Natural killer cell treated with Interleukin-12 subunit alpha and Interleukin-12 subunit beta and Interleukin-15 and Interleukin-18, amount 100 ng/mL, for 72 hours (primary cell): ENCODE measurements around the gene CSNK1A1L. TPM values are rescaled to one million over a fixed set of nuclear protein-coding genes. Genes with fewer than 3 reads are reported as not detected.
A peak's percentile ranks its signal among the peaks of the same experiment; 100 is the strongest.

Experiments
- ATAC-seq, 2 donors: fragments of 150-1000 bp; cut with Tn5 transposase in 1 of 2; sonication (Bioruptor Pico), chemical (Tn5 transposase) in 1 of 2; 2 replicates each; pipeline ENCODE4 v1.10.0; 2021
- DNase-seq: peaks from one replicate; pipeline ENCODE4 v3.0.0; 2022; ENCODE audit warnings: low spot score
- H3K27ac Mint-ChIP-seq, 2 donors: 1 replicate in 1 of 2; 2 replicates in 1 of 2; pipeline ENCODE4 v1.8.0; 2022; ENCODE audit warnings: mixed read lengths in 2 of 2, mild to moderate bottlenecking in 1 of 2, moderate library complexity in 1 of 2
- H3K27me3 Mint-ChIP-seq, 2 donors: 1 replicate in 1 of 2; 2 replicates in 1 of 2; pipeline ENCODE4 v1.8.0; 2022; ENCODE audit warnings: mixed read lengths in 2 of 2
- H3K36me3 Mint-ChIP-seq: one replicate; pipeline ENCODE4 v1.8.0; 2022; ENCODE audit warnings: mixed read lengths
- H3K4me1 Mint-ChIP-seq, 2 donors: 1 replicate in 1 of 2; 2 replicates in 1 of 2; pipeline ENCODE4 v1.8.0; 2022; ENCODE audit warnings: low read depth in 2 of 2, mixed read lengths in 2 of 2, mild to moderate bottlenecking in 1 of 2
- H3K4me3 Mint-ChIP-seq: one replicate; pipeline ENCODE4 v1.8.0; 2022; ENCODE audit warnings: mixed read lengths
- H3K9me3 Mint-ChIP-seq: 2 replicates; pipeline ENCODE4 v1.8.0; 2022; ENCODE audit warnings: mixed read lengths
- total RNA-seq, 2 donors: library from RNA; stranded (reverse); gene quantifications; one replicate each; pipeline ENCODE4 v1.2.3, GENCODE V29; 2022

The CSNK1A1L gene
- total RNA-seq, 2 donors from 2014 or later: not detected

DNA sequence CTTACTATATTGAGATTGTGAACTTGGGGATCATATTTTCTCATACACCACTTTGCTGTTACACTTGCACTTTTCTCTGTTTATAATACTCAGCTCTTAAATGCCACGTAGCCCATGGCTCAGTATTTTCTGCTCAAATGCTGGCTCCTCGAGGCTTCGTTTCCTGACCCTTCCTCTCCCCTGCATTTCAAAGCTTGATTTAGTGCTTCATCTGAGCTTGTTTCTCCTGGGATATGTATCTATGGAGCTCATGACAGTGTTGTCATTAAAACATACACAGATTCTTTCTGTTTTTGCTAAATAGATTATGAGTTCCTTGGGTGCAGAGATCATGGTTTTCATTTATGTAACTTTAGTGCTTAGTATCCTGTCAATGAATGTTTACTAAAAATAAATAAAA lies 11.4 kb downstream of the CSNK1A1L start:
- Mint-ChIP-seq H3K4me1 (no peaks in the 10 kb centered on the region), H3K27ac (no peak overlapping the region), H3K27me3 (peaks cover 12 to 29% of the 10 kb centered on the region in 2 donors), H3K9me3 (no peaks in the 10 kb centered on the region), H3K36me3 (no peaks in the 10 kb centered on the region), H3K4me3 (no peak overlapping the region)
- ATAC-seq: no peak
- no peak for DNase-seq

- ATAC-seq (no peak), DNase-seq (no peak)
- Mint-ChIP-seq H3K36me3 (no peaks in the 10 kb centered on the region), H3K4me1 (no peaks in the 10 kb centered on the region), H3K27me3 (peaks cover 12 to 33% of the 10 kb centered on the region in 2 donors), H3K4me3 (no peak overlapping the region), H3K9me3 (no peaks in the 10 kb centered on the region), H3K27ac (no peak overlapping the region)
Observed at GRCh38 chr13:37091835-37092234, 13.6 kb downstream of the CSNK1A1L start.

- no peak overlapping the region for H3K4me3 Mint-ChIP-seq
- peak; percentile 17 to 60 for ATAC-seq
- H3K4me1 Mint-ChIP-seq: no peaks in the 10 kb centered on the region
- peaks cover 15 to 33% of the 10 kb centered on the region in 2 donors for H3K27me3 Mint-ChIP-seq
- no peak for DNase-seq
- H3K9me3 Mint-ChIP-seq: no peaks in the 10 kb centered on the region
- H3K27ac Mint-ChIP-seq: no peak overlapping the region
- H3K36me3 Mint-ChIP-seq: no peaks in the 10 kb centered on the region
Observed at GRCh38 chr13:37090912-37091311, 14.6 kb downstream of the CSNK1A1L start.

DNA sequence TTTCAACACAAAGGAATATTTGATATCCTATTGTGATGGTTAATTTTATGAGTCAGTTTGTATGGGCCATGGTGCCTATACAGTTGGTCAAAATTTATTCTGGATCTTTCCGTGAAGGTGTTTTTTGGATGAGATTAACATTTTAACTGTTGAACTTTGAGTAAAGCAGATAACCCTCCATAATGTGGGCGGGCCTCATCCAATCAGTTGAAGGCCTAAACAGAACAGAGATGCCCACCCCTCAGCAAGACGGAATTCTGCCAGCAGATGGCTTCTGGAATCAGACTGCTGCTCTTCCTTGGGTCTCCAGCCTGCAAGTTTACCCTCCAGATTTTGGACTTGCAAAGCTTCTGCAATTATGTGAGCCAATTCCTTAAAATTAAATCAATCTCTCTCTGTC lies 16.0 kb downstream of the CSNK1A1L start:
- no peak overlapping the region for H3K27ac Mint-ChIP-seq
- ATAC-seq (no peak), DNase-seq (no peak)
- peaks cover 15 to 33% of the 10 kb centered on the region in 2 donors for H3K27me3 Mint-ChIP-seq
- H3K4me3 Mint-ChIP-seq: no peak overlapping the region
- no peaks in the 10 kb centered on the region for H3K9me3 Mint-ChIP-seq
- no peaks in the 10 kb centered on the region for H3K4me1 Mint-ChIP-seq
- no peaks in the 10 kb centered on the region for H3K36me3 Mint-ChIP-seq

DNA sequence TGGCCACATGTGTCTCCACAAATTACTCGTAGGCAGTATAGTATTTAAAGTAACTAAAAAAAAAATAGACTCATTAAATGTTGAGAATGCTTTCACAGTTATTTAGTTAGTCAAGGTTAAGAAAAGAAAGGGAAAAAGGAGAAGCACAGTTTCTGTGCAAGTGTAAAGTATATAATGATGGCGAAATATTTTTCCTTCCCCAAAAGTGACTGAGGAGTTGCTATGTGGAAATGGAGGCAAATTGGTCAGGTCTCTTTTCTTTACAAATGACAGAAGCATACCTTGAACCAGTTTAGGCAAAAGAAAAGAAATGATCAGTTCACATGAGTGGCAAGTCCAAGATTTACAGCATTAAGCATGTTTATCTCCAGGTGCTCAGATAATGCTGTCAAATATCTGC lies 18.0 kb downstream of the CSNK1A1L start:
- H3K27ac Mint-ChIP-seq: no peak overlapping the region

GRCh38 chr13:37085606-37086005 lies 19.9 kb downstream of the CSNK1A1L start:
- peaks cover 22 to 45% of the 10 kb centered on the region in 2 donors for H3K27me3 Mint-ChIP-seq
- no peaks in the 10 kb centered on the region for H3K36me3 Mint-ChIP-seq
- H3K4me3 Mint-ChIP-seq: no peak overlapping the region
- no peak for ATAC-seq
- no peak for DNase-seq
- H3K9me3 Mint-ChIP-seq: no peaks in the 10 kb centered on the region
- no peaks in the 10 kb centered on the region for H3K4me1 Mint-ChIP-seq
- no peak overlapping the region for H3K27ac Mint-ChIP-seq

More for the DNA sequence above, 18.0 kb downstream of the CSNK1A1L start:
- Mint-ChIP-seq H3K36me3 (no peaks in the 10 kb centered on the region), H3K9me3 (no peaks in the 10 kb centered on the region), H3K27me3 (peaks cover 17 to 34% of the 10 kb centered on the region in 2 donors), H3K4me3 (no peak overlapping the region), H3K4me1 (no peaks in the 10 kb centered on the region)
- DNase-seq (no peak), ATAC-seq (no peak)

- H3K4me1 Mint-ChIP-seq: no peaks in the 10 kb centered on the region
- ATAC-seq: no peak
- H3K4me3 Mint-ChIP-seq: no peak overlapping the region
- no peaks in the 10 kb centered on the region for H3K9me3 Mint-ChIP-seq
- DNase-seq: no peak
- H3K27ac Mint-ChIP-seq: no peak overlapping the region
- H3K27me3 Mint-ChIP-seq: peaks cover 14 to 28% of the 10 kb centered on the region in 2 donors
- H3K36me3 Mint-ChIP-seq: no peaks in the 10 kb centered on the region
Observed at GRCh38 chr13:37076818-37077217, 28.6 kb downstream of the CSNK1A1L start.

DNA sequence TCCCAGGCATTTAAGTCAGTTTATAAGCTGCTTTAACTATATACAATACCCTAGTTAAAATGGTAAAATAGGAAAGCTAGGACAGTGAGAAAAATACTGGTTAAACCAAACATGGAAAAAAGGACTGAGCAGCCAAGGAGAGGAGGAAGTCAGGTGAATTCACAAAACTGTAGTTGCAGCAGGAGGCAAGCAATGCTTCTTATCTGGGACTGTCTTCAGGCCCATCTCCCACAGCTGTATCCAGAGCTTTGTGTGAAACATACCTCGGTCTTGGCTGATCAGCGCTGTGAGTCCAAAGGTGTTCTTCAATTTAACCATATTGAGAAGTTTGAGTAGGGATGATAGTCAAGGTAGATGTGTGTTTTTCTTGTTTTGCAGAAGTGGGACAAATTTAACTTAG lies 30.3 kb downstream of the CSNK1A1L start:
- Mint-ChIP-seq H3K27ac (no peak overlapping the region), H3K36me3 (no peaks in the 10 kb centered on the region), H3K4me3 (no peak overlapping the region), H3K4me1 (no peaks in the 10 kb centered on the region), H3K9me3 (no peaks in the 10 kb centered on the region), H3K27me3 (peaks cover 9 to 18% of the 10 kb centered on the region in 2 donors)
- no peak for DNase-seq
- no peak for ATAC-seq

GRCh38 chr13:37074703-37075102 lies 30.8 kb downstream of the CSNK1A1L start:
- H3K4me3 Mint-ChIP-seq: no peak overlapping the region
- no peak overlapping the region for H3K27ac Mint-ChIP-seq
- no peak for ATAC-seq
- no peaks in the 10 kb centered on the region for H3K36me3 Mint-ChIP-seq
- H3K9me3 Mint-ChIP-seq: no peaks in the 10 kb centered on the region
- no peak for DNase-seq
- H3K4me1 Mint-ChIP-seq: no peaks in the 10 kb centered on the region
- H3K27me3 Mint-ChIP-seq: peaks cover 9 to 18% of the 10 kb centered on the region in 2 donors

- Mint-ChIP-seq H3K9me3 (no peaks in the 10 kb centered on the region), H3K36me3 (no peaks in the 10 kb centered on the region), H3K27ac (no peak overlapping the region), H3K27me3 (peaks cover 6 to 12% of the 10 kb centered on the region in 2 donors), H3K4me3 (no peak overlapping the region), H3K4me1 (no peaks in the 10 kb centered on the region)
- DNase-seq (no peak), ATAC-seq (no peak)
Observed at GRCh38 chr13:37072024-37072423, 33.4 kb downstream of the CSNK1A1L start.

- ATAC-seq: peak in 1 of 2 donors; percentile 17
- no peak for DNase-seq
- H3K4me3 Mint-ChIP-seq: no peak overlapping the region
- H3K9me3 Mint-ChIP-seq: no peaks in the 10 kb centered on the region
- H3K27me3 Mint-ChIP-seq: peaks cover 6 to 20% of the 10 kb centered on the region in 2 donors
- no peaks in the 10 kb centered on the region for H3K36me3 Mint-ChIP-seq
- H3K4me1 Mint-ChIP-seq: no peaks in the 10 kb centered on the region
- H3K27ac Mint-ChIP-seq: no peak overlapping the region
Observed at GRCh38 chr13:37070956-37071355, 34.5 kb downstream of the CSNK1A1L start.

- Mint-ChIP-seq H3K36me3 (no peaks in the 10 kb centered on the region), H3K27ac (no peak overlapping the region), H3K4me3 (no peak overlapping the region), H3K4me1 (no peaks in the 10 kb centered on the region), H3K27me3 (peaks cover 6 to 20% of the 10 kb centered on the region in 2 donors), H3K9me3 (no peaks in the 10 kb centered on the region)
- DNase-seq (no peak), ATAC-seq (no peak)
Observed at GRCh38 chr13:37070145-37070695, 35.2 kb downstream of the CSNK1A1L start.

DNA sequence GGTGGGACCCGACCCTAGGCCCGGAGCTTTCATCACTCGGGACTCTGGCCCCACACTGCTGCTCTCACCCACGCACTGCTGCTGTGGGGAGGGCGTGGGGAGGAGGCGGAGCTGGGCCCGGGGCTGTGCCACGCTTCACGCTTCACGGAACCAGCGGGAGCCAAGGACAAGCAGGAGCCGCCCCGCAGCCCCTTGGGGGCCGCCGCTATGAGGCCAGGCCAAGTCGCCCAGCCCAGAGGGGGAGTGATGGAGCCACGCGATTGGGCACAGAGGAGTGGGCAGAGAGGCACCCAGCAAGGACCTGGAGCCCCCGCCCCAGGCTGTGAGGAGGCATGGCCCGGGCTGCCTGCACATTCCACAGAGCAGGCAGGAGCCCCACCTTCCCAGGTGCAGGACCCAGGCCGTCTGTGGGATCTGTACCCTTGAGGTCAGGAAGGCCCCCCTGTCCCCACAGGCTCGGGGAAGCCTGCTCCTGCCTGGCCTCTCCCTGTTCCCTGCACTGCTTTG lies 35.8 kb downstream of the CSNK1A1L start:
- H3K36me3 Mint-ChIP-seq: no peaks in the 10 kb centered on the region
- H3K9me3 Mint-ChIP-seq: no peaks in the 10 kb centered on the region
- no peak overlapping the region for H3K4me3 Mint-ChIP-seq
- ATAC-seq: peak in 1 of 2 donors; percentile 13
- no peaks in the 10 kb centered on the region for H3K4me1 Mint-ChIP-seq
- peaks cover 9 to 20% of the 10 kb centered on the region in 2 donors for H3K27me3 Mint-ChIP-seq
- no peak for DNase-seq
- H3K27ac Mint-ChIP-seq: no peak overlapping the region

DNA sequence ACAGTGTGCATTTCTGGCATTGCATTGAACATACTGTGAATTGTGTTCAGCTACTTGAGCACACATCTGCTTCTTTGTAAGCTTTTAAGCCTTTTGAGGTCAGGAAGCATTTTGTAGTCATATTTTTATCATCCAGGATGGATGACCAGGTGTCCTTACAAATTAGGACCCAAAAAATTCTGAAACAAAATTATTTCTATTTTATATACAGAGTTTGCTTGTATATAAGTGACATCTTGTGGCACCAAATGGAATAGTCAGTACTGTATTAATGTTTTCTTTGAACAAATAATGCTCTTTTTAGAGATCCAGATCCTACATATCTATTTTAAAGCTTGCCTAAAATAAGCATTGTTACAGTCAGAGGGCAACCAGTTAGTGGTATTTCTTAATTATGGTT lies 36.5 kb downstream of the CSNK1A1L start:
- Mint-ChIP-seq H3K27ac (no peak overlapping the region), H3K4me1 (no peaks in the 10 kb centered on the region), H3K27me3 (peaks cover 10 to 24% of the 10 kb centered on the region in 2 donors), H3K36me3 (no peaks in the 10 kb centered on the region), H3K4me3 (no peak overlapping the region), H3K9me3 (no peaks in the 10 kb centered on the region)
- DNase-seq (no peak), ATAC-seq (no peak)

DNA sequence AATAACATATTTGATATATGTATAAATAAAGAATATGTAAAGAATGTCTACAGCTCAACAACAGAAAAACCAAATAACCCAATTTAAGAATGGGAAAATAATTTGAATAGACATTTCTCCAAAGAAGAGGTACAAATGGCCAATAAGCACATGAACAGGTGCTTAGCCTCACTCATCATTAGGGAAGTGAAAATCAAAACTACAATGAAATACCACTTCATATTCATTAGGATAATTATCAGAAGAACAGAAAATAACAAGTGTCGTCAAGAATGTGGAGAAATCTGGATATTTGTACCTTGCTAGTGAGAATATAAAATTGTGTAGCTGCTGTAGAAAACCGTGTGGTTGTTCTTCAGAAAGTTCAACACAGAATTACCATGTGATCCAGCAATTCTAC lies 37.6 kb downstream of the CSNK1A1L start:
- no peak for ATAC-seq
- DNase-seq: no peak
- H3K36me3 Mint-ChIP-seq: no peaks in the 10 kb centered on the region
- no peak overlapping the region for H3K27ac Mint-ChIP-seq
- H3K27me3 Mint-ChIP-seq: peaks cover 5 to 19% of the 10 kb centered on the region in 2 donors
- H3K9me3 Mint-ChIP-seq: no peaks in the 10 kb centered on the region
- no peak overlapping the region for H3K4me3 Mint-ChIP-seq
- H3K4me1 Mint-ChIP-seq: no peaks in the 10 kb centered on the region
